HepG2 (cell line): ENCODE data around the gene HSDL1. TPM values are rescaled to one million over a fixed set of nuclear protein-coding genes. Genes with fewer than 3 reads are reported as not detected.
A peak's percentile ranks its signal among the peaks of the same experiment; 100 is the strongest.

ENCODE experiments used
- ARNT2 ChIP-seq: sonication (generic); formaldehyde crosslinking; IDR thresholded peaks from 2 replicates; pipeline ENCODE4 v1.8.0; 2022; ENCODE audit warnings: mild to moderate bottlenecking, low read depth, missing genetic modification reagents, moderate library complexity
- CENPT ChIP-seq: sonication (generic); formaldehyde crosslinking; IDR thresholded peaks from 2 replicates; pipeline ENCODE4 v1.8.0; 2022; ENCODE audit warnings: low read depth, mild to moderate bottlenecking, moderate library complexity, missing genetic modification reagents
- CHD2 ChIP-seq: IDR thresholded peaks from 2 replicates; pipeline ENCODE4 v1.6.1; 2011; ENCODE audit warnings: low read depth, low read length, improper control_type of control experiment
- FOXK1 ChIP-seq: sonication (generic); formaldehyde crosslinking; IDR thresholded peaks from 2 replicates; pipeline ENCODE4 v1.4.0; 2020; ENCODE audit warnings: low read depth, missing genetic modification reagents, borderline replicate concordance
- FOXK2 ChIP-seq: fragments of 450-650 bp; IDR thresholded peaks from 2 replicates; pipeline ENCODE4 v1.6.1; 2016
- GLMP ChIP-seq: sonication (generic); formaldehyde crosslinking; IDR thresholded peaks from 2 replicates; pipeline ENCODE4 v1.9.0; 2021; ENCODE audit warnings: missing genetic modification reagents, mild to moderate bottlenecking, borderline replicate concordance
- HMGXB4 ChIP-seq, 2 experiments: sonication (generic) in 1 of 2; formaldehyde crosslinking in 1 of 2; IDR thresholded peaks; 2 replicates each; pipeline versions ENCODE4 v1.4.0 to v1.6.1; 2018 to 2020; ENCODE audit warnings: missing genetic modification reagents in 2 of 2, borderline replicate concordance in 1 of 2, low read depth in 1 of 2, mild to moderate bottlenecking in 1 of 2, missing biosample characterization in 1 of 2
- JDP2 ChIP-seq: sonication (generic); formaldehyde crosslinking; IDR thresholded peaks from 2 replicates; pipeline ENCODE4 v1.8.1; 2022; ENCODE audit warnings: missing genetic modification reagents, borderline replicate concordance
- JUND ChIP-seq: sonication (generic); formaldehyde crosslinking; IDR thresholded peaks from 2 replicates; pipeline ENCODE4 v1.8.0; 2022; ENCODE audit warnings: mild to moderate bottlenecking, missing genetic modification reagents
- KMT2A ChIP-seq: sonication (generic); formaldehyde crosslinking; IDR thresholded peaks from 2 replicates; pipeline ENCODE4 v1.4.0; 2020; ENCODE audit warnings: missing genetic modification reagents
- KMT2B ChIP-seq: IDR thresholded peaks from 2 replicates; pipeline ENCODE4 v1.6.1; 2016; ENCODE audit warnings: missing genetic modification reagents, missing compliant biosample characterization
- POLR2AphosphoS2 ChIP-seq: IDR thresholded peaks from 2 replicates; pipeline ENCODE4 v1.6.1; 2011; ENCODE audit warnings: low read depth, low read length, improper control_type of control experiment
- RFXANK ChIP-seq: IDR thresholded peaks from 2 replicates; pipeline ENCODE4 v1.6.1; 2016
- SOX5 ChIP-seq: IDR thresholded peaks from 2 replicates; pipeline ENCODE4 v1.6.1; 2016; ENCODE audit warnings: borderline replicate concordance
- THYN1 ChIP-seq: sonication (generic); formaldehyde crosslinking; IDR thresholded peaks from 2 replicates; pipeline ENCODE4 v1.8.1; 2023; ENCODE audit warnings: low read depth, mild to moderate bottlenecking, moderate library complexity, missing genetic modification reagents, borderline replicate concordance
- ZBTB21 ChIP-seq: sonication (generic); formaldehyde crosslinking; IDR thresholded peaks from 2 replicates; pipeline ENCODE4 v1.4.0; 2020; ENCODE audit warnings: missing genetic modification reagents
- ZKSCAN1 ChIP-seq: fragments of 150-350 bp; IDR thresholded peaks from 2 replicates; pipeline ENCODE4 v1.6.1; 2014; ENCODE audit warnings: low read length
- ZNF101 ChIP-seq: sonication (generic); formaldehyde crosslinking; IDR thresholded peaks from 2 replicates; pipeline ENCODE4 v1.4.0; 2020; ENCODE audit warnings: mild to moderate bottlenecking, low read depth, missing genetic modification reagents, borderline replicate concordance
- ZNF350 ChIP-seq: sonication (generic); formaldehyde crosslinking; IDR thresholded peaks from 2 replicates; pipeline ENCODE4 v1.4.0; 2020; ENCODE audit warnings: mild to moderate bottlenecking, low read depth, missing genetic modification reagents, borderline replicate concordance
- ZNF432 ChIP-seq: sonication (generic); formaldehyde crosslinking; IDR thresholded peaks from 2 replicates; pipeline ENCODE4 v1.5.0; 2020; ENCODE audit warnings: missing genetic modification reagents, mild to moderate bottlenecking, borderline replicate concordance
- ZNF44 ChIP-seq: sonication (generic); formaldehyde crosslinking; IDR thresholded peaks from 2 replicates; pipeline ENCODE4 v1.5.1; 2020; ENCODE audit warnings: mild to moderate bottlenecking, missing genetic modification reagents
- ZNF597 ChIP-seq: sonication (generic); formaldehyde crosslinking; IDR thresholded peaks from 2 replicates; pipeline ENCODE4 v1.5.0; 2020; ENCODE audit warnings: missing genetic modification reagents
- polyA plus RNA-seq, 8 experiments: library from polyadenylated mRNA; depleted of rRNA in 3 of 8; stranded (reverse) in 7 of 8; unstranded in 1 of 8; fragments of >200 nt; fragmentation: Illumina TruSeq in 4 of 8; extraction: Trizol in 4 of 8; gene quantifications; 2 replicates each; pipeline versions ENCODE4 v1.2.1 to v1.2.3, GENCODE V29; 2011 to 2016; ENCODE audit warnings: low read depth in 4 of 8, missing spikeins in 1 of 8, mixed read lengths in 1 of 8; ENCODE audit not compliant: insufficient read depth in 1 of 8
- total RNA-seq, 5 experiments: library from RNA; depleted of rRNA; stranded (reverse); fragments of >200 nt; fragmentation: Illumina TruSeq; extraction: Trizol; gene quantifications; 2 replicates each; pipeline ENCODE4 v1.2.3, GENCODE V29; 2016; ENCODE audit warnings: low read depth in 1 of 5
- TF ChIP-seq, protein P1 (sequence below): sonication (generic); formaldehyde crosslinking; IDR thresholded peaks from 2 replicates; pipeline ENCODE4 v1.4.0; 2020; ENCODE audit warnings: mild to moderate bottlenecking, missing genetic modification reagents, borderline replicate concordance
- TF ChIP-seq, protein P2 (sequence below): sonication (generic); formaldehyde crosslinking; IDR thresholded peaks from 2 replicates; pipeline ENCODE4 v1.4.0; 2020; ENCODE audit warnings: missing genetic modification reagents; ENCODE audit errors: not compliant biosample characterization

Gene HSDL1
- total and polyA plus RNA-seq, 2 of the 13 experiments (the other 11 are each of a cell fraction or from before 2014, with no cell fraction given) = 49.2 to 49.7 TPM

GRCh38 chr16:84144859-84145639, at the start of gene HSDL1, which contains the start of gene DNAAF1 (continued):
- TF ChIP-seq, protein P1, sequence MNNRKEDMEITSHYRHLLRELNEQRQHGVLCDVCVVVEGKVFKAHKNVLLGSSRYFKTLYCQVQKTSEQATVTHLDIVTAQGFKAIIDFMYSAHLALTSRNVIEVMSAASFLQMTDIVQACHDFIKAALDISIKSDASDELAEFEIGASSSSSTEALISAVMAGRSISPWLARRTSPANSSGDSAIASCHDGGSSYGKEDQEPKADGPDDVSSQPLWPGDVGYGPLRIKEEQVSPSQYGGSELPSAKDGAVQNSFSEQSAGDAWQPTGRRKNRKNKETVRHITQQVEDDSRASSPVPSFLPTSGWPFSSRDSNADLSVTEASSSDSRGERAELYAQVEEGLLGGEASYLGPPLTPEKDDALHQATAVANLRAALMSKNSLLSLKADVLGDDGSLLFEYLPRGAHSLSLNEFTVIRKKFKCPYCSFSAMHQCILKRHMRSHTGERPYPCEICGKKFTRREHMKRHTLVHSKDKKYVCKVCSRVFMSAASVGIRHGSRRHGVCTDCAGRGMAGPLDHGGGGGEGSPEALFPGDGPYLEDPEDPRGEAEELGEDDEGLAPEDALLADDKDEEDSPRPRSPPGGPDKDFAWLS (CRISPR knock-in tag) = no peak
- no peak for TF ChIP-seq ZBTB21 (CRISPR knock-in tag)
- 0 out of 2 replicates have a peak, but pooled peaks have one; percentile 25 for TF ChIP-seq ZNF350 (CRISPR knock-in tag)
- TF ChIP-seq THYN1 (CRISPR knock-in tag) = no peak
- TF ChIP-seq POLR2AphosphoS2 = no peak
- peak; percentile 74; the same call in 1 of the 2 replicates for TF ChIP-seq FOXK1 (CRISPR knock-in tag)
- no peak for TF ChIP-seq KMT2B (CRISPR knock-in tag)
- no peak; the same call in 1 of the 2 replicates for TF ChIP-seq SOX5 (CRISPR knock-in tag)
- no peak for TF ChIP-seq JUND (CRISPR knock-in tag)
- TF ChIP-seq ZNF101 (CRISPR knock-in tag) = no peak
- no peak for TF ChIP-seq KMT2A (CRISPR knock-in tag)
- no peak for TF ChIP-seq CHD2
- TF ChIP-seq GLMP (CRISPR knock-in tag) = no peak
- no peak for TF ChIP-seq ZNF597 (CRISPR knock-in tag)
- TF ChIP-seq, protein P2, sequence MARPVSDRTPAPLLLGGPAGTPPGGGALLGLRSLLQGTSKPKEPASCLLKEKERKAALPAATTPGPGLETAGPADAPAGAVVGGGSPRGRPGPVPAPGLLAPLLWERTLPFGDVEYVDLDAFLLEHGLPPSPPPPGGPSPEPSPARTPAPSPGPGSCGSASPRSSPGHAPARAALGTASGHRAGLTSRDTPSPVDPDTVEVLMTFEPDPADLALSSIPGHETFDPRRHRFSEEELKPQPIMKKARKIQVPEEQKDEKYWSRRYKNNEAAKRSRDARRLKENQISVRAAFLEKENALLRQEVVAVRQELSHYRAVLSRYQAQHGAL (CRISPR knock-in tag) = no peak
- no peak; the same call in 1 of the 2 replicates for TF ChIP-seq CENPT
- no peak for TF ChIP-seq JDP2
- peak; percentile 44 for TF ChIP-seq ARNT2 (CRISPR knock-in tag)
- TF ChIP-seq ZNF432 = no peak
- no peak for TF ChIP-seq RFXANK
- TF ChIP-seq ZNF44 (CRISPR knock-in tag) = no peak
- TF ChIP-seq FOXK2 = peak; percentile 56; the same call in 1 of the 2 replicates
- no peak for TF ChIP-seq HMGXB4 (CRISPR knock-in tag; IDR thresholded peaks at IDR 0.05; ENCODE audit: borderline replicate concordance in 1 of 2, low read depth in 1 of 2)
- TF ChIP-seq ZKSCAN1 = no peak
